SK-N-DZ (cell line): Measurements from ENCODE around the gene MBP.

Experiments
- DNase-seq: peaks from one replicate; pipeline ENCODE4 v3.0.0-alpha.2; 2015; ENCODE audit warnings: low spot score

The MBP gene

GRCh38 chr18:77151033-77151771 is 18.6 kb upstream of the MBP start:
- no peak for DNase-seq

GRCh38 chr18:77150588-77150987 is 18.0 kb upstream of the MBP start:
- DNase-seq: no peak

GRCh38 chr18:77148289-77148688 is 15.7 kb upstream of the MBP start:
- DNase-seq: no peak

- peak; percentile 18 for DNase-seq
These were observed 14.9 kb upstream of the MBP start for GRCh38 chr18:77147418-77147852.

GRCh38 chr18:77146249-77147080 is 13.9 kb upstream of the MBP start:
- DNase-seq: no peak

GRCh38 chr18:77145364-77145901 is 12.8 kb upstream of the MBP start:
- DNase-seq: no peak

GRCh38 chr18:77144451-77145118 is 12.0 kb upstream of the MBP start:
- no peak for DNase-seq

- DNase-seq: no peak
These were observed 11.5 kb upstream of the MBP start for GRCh38 chr18:77144046-77144445.

- no peak for DNase-seq
These were observed 10.6 kb upstream of the MBP start for GRCh38 chr18:77143196-77143595.

GRCh38 chr18:77141401-77142118 is 9.0 kb upstream of the MBP start:
- no peak for DNase-seq

GRCh38 chr18:77140439-77141109 is 8.0 kb upstream of the MBP start:
- DNase-seq: no peak

GRCh38 chr18:77140030-77140429 is 7.4 kb upstream of the MBP start:
- DNase-seq: no peak

- DNase-seq: no peak
These were observed 7.0 kb upstream of the MBP start for GRCh38 chr18:77139619-77140018.

- DNase-seq: no peak
These were observed 5.7 kb upstream of the MBP start for GRCh38 chr18:77138270-77138669.

GRCh38 chr18:77137851-77138250 is 5.3 kb upstream of the MBP start:
- DNase-seq: no peak

- DNase-seq: no peak
These were observed 4.5 kb upstream of the MBP start for GRCh38 chr18:77136871-77137665.

GRCh38 chr18:77136076-77136718 is 3.6 kb upstream of the MBP start:
- no peak for DNase-seq

GRCh38 chr18:77135339-77136075 is 2.9 kb upstream of the MBP start:
- no peak for DNase-seq

GRCh38 chr18:77134611-77135010 is 2.0 kb upstream of the MBP start:
- DNase-seq: no peak
